ENCODE data around the gene LPAR4. TPM values are rescaled to one million over a fixed set of nuclear protein-coding genes. Genes with fewer than 3 reads are reported as not detected.
"Not testable (repeated sequence)": the region's sequence is repeated elsewhere in the genome, so short reads cannot be mapped to it uniquely, and the experiment has no call there.

Gene LPAR4
- total RNA-seq, 1 donor, result 1.3 TPM

DNA sequence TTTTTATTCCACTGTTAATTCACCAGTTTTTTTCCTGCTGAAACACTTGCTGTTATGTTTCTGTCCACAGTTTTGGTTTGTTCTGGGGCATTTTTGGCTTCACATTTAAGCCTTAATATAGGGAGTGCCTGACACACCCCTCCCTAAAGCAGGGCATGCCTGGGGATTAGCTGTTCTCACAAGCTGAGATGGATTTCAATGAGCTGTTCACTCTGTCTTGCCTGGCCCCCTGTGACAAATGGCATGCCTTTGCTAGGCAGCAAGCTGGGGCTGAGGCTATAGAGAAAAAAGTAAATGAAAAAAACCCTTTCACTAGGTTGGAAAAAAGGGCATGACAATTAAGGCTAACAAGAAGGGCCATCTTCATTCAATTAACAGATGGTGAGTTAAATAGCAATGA lies 22.4 kb downstream of the LPAR4 start:
- H3K4me3 ChIP-seq (ENCODE audit: low read depth, low read length), result no peak overlapping the region
- no peak for DNase-seq (ENCODE audit: low read depth)
- no peak for TF ChIP-seq CTCF (IDR thresholded peaks at IDR 0.05; ENCODE audit: insufficient read depth, low read length)

DNA sequence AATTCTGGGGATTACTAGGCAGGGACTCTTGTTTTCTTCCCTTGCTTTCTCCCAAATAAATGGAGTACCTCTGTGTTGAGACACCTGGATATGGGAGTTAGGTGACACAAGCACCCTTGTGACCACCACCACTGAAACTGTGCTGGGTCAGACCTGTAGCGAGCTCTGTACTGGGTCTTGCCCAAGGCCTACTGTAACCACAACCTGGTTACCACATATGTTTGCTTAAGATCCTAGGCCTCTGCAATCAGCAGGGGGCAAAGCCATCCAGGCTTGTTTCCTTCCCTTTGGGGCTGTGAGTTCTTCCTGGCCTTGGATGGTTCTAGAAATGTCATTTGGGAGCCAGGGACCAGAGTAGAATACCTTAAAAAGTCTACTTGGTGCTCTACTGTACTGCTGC lies 49.4 kb downstream of the LPAR4 start:
- TF ChIP-seq CTCF (IDR thresholded peaks at IDR 0.05; ENCODE audit: insufficient read depth, low read length), result no peak

DNA sequence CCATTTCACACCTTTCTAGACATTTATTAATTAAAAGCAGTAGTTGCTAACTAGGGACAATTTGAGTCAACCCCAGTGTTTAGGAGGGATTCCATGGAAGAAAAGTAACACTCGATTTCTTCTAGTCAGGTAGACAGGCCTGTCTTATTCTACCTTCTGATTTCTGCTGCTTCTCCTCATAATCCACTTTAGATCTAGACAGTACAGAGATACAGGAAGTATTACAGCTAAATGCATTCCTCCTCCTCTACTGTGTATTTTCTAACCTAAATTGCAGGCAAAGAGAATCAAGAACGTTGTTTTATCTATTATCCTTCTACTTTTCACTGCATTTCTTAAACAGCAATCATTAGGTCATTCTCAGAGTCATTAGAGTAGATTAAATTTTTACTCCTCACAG lies 52.6 kb downstream of the LPAR4 start:
- TF ChIP-seq CTCF (IDR thresholded peaks at IDR 0.05; ENCODE audit: insufficient read depth, low read length), result no peak
- no peak for DNase-seq (ENCODE audit: low read depth)
- no peak overlapping the region for H3K4me3 ChIP-seq (ENCODE audit: low read depth, low read length)

More for the DNA sequence above, 49.4 kb downstream of the LPAR4 start:
- no peak overlapping the region for H3K4me3 ChIP-seq (ENCODE audit: low read depth, low read length)
- DNase-seq (ENCODE audit: low read depth), result no peak

DNA sequence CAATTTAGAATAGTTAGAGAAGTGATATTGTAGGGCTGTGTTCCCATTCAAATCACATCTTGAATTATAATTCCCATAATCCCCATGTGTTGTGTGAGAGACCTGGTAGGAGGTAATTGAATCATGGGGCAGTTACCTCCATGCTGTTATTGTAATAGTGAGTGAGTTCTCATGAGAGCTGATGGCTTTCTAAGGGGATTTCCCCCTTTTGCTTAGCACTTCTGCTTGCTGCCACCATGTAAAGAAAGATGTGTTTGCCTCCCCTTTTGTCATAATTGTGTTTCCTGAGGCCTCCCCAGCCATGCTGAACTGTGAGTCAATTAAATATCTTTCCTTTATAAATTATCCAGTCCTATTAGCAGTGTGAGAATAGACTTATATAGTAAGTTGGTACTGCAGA lies 53.2 kb downstream of the LPAR4 start:
- DNase-seq (ENCODE audit: low read depth), result no peak
- TF ChIP-seq CTCF (IDR thresholded peaks at IDR 0.05; ENCODE audit: insufficient read depth, low read length), result no peak
- no peak overlapping the region for H3K4me3 ChIP-seq (ENCODE audit: low read depth, low read length)

- TF ChIP-seq CTCF (IDR thresholded peaks at IDR 0.05; ENCODE audit: insufficient read depth, low read length), result no peak
- DNase-seq (ENCODE audit: low read depth), result no peak
- no peak overlapping the region for H3K4me3 ChIP-seq (ENCODE audit: low read depth, low read length)
These were observed 54.0 kb downstream of the LPAR4 start for GRCh38 chrX:78801522-78801921.

GRCh38 chrX:78802526-78802925 lies 55.0 kb downstream of the LPAR4 start:
- not testable (repeated sequence) for DNase-seq (ENCODE audit: low read depth); H3K4me3 ChIP-seq (ENCODE audit: low read depth, low read length)

Other genes starting within 250 kb of the LPAR4 start
- gene RTL3, start 88.4 kb upstream of the LPAR4 start, total RNA-seq (ENCODE audit: low replicate concordance), result 0.27 TPM in 1 of 2 replicates, not detected in the other
- gene P2RY10, start 197.7 kb downstream of the LPAR4 start, total RNA-seq (ENCODE audit: low replicate concordance), result not detected in 2 replicates

Measured in fibroblast of the aortic adventitia (primary cell).